GM23248 (cell line): ENCODE measurements around the gene ITGB4. TPM values are rescaled to one million over a fixed set of nuclear protein-coding genes. Genes with fewer than 3 reads are reported as not detected.

ENCODE experiments used
- DNase-seq: peaks from one replicate; pipeline ENCODE4 v3.0.0-alpha.2; 2015
- H2AFZ ChIP-seq: fragments of 200-600 bp; sonication (generic); 2 replicates; pipeline ENCODE4 v1.6.1; 2016; ENCODE audit warnings: antibody characterized with exemption
- H3F3A ChIP-seq: fragments of 200-600 bp; sonication (generic); 2 replicates; pipeline ENCODE4 v1.6.1; 2016; ENCODE audit warnings: mild to moderate bottlenecking, antibody characterized with exemption, mixed run types; ENCODE audit not compliant: insufficient read depth
- H3K27ac ChIP-seq: fragments of 200-600 bp; sonication (generic); 2 replicates; pipeline ENCODE4 v1.5.1; 2016; ENCODE audit warnings: mild to moderate bottlenecking
- H3K27me3 ChIP-seq: fragments of 200-600 bp; sonication (generic); replicated peaks from 2 replicates; pipeline ENCODE4 v1.6.1; 2016; ENCODE audit warnings: mild to moderate bottlenecking; ENCODE audit not compliant: insufficient read depth
- H3K36me3 ChIP-seq: fragments of 200-600 bp; sonication (generic); 2 replicates; pipeline ENCODE4 v1.6.1; 2016; ENCODE audit warnings: low read depth, mild to moderate bottlenecking
- H3K4me1 ChIP-seq: fragments of 200-600 bp; sonication (generic); 2 replicates; pipeline ENCODE4 v1.6.1; 2016; ENCODE audit warnings: mild to moderate bottlenecking; ENCODE audit not compliant: insufficient read depth
- H3K4me2 ChIP-seq: fragments of 200-600 bp; sonication (generic); one replicate; pipeline ENCODE4 v1.6.1; 2016; ENCODE audit warnings: mild to moderate bottlenecking; ENCODE audit not compliant: unreplicated experiment
- H3K4me3 ChIP-seq: fragments of 200-600 bp; sonication (generic); 2 replicates; pipeline ENCODE4 v1.5.1; 2016; ENCODE audit warnings: mild to moderate bottlenecking
- H3K79me2 ChIP-seq: fragments of 200-600 bp; sonication (generic); 2 replicates; pipeline ENCODE4 v1.6.1; 2016; ENCODE audit warnings: mild to moderate bottlenecking; ENCODE audit not compliant: insufficient read depth
- H3K9ac ChIP-seq: fragments of 200-600 bp; sonication (generic); 2 replicates; pipeline ENCODE4 v1.6.1; 2016; ENCODE audit warnings: mild to moderate bottlenecking
- H3K9me2 ChIP-seq: fragments of 200-600 bp; sonication (generic); 2 replicates; pipeline ENCODE4 v1.6.1; 2016; ENCODE audit warnings: mixed run types, mild to moderate bottlenecking, moderate library complexity; ENCODE audit not compliant: insufficient read depth
- H3K9me3 ChIP-seq: fragments of 200-600 bp; sonication (generic); one replicate; pipeline ENCODE4 v1.6.1; 2017; ENCODE audit warnings: low read depth
- H4K20me1 ChIP-seq: fragments of 200-600 bp; sonication (generic); 2 replicates; pipeline ENCODE4 v1.6.0; 2016; ENCODE audit not compliant: insufficient read depth
- EZH2 ChIP-seq: fragments of 200-600 bp; sonication (generic); IDR thresholded peaks from 2 replicates; pipeline ENCODE4 v1.6.1; 2018; ENCODE audit warnings: antibody characterized with exemption, mild to moderate bottlenecking; ENCODE audit not compliant: insufficient read depth, poor library complexity, severe bottlenecking
- EZH2phosphoT487 ChIP-seq: fragments of 200-600 bp; sonication (generic); IDR thresholded peaks from 2 replicates; pipeline ENCODE4 v1.6.1; 2018; ENCODE audit warnings: antibody characterized with exemption, moderate library complexity, mild to moderate bottlenecking, low read depth; ENCODE audit not compliant: insufficient read depth
- WGBS, 2 experiments: methylation state at CpG; one replicate each; pipeline ENCODE4 v1.1.6; 2015 to 2017; ENCODE audit warnings: low lambda C conversion rate in 2 of 2, low coverage in 1 of 2; ENCODE audit errors: missing lambda C conversion rate in 2 of 2; 5-methylcytosine and 5-hydroxymethylcytosine counted together
- in situ Hi-C: fragments of 300-500 bp; cut with MboI; formaldehyde crosslinking; loops from 2 replicates; pipeline ENCODE4 v1.15.0; 2020
- polyA plus RNA-seq: library from polyadenylated mRNA; unstranded; fragments of >200 nt; fragmentation: Nextera tagmentation; extraction: Ambion mirVana; gene quantifications from 2 replicates; pipeline ENCODE4 v1.2.1, GENCODE V29; 2016
- total RNA-seq: library from RNA; depleted of rRNA; stranded (reverse); fragments of >200 nt; shearing (Covaris generic); gene quantifications from 2 replicates; pipeline ENCODE4 v1.2.3, GENCODE V29; 2014

The ITGB4 gene
- total and polyA plus RNA-seq, 2 experiments from 2014 or later, result under 0.01 to 1.5 TPM

DNA sequence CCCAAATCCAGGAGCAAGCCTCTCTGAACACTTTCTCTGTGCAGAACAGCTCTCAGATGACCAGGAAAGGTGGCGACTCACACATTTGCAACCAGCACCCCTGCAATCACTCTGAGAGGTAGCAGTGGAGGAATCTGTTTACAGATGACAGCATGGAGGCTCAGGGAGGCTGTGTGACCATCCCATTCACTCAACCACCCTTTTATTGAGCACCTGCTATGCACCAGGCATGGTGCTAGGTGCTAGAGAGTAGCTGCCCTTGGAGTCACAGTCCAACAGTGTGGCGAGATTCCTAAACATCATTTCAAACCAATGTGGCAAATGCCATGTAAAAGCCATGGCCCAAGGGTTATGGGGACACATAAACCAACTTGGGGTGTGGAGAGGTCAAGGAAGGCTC lies 1.5 kb upstream of the ITGB4 start:
- Histone ChIP-seq H3K27me3 (peaks cover 21% of the 10 kb centered on the region), H3K9ac (no peak overlapping the region), H3K4me1 (no peaks in the 10 kb centered on the region), H3F3A (no peaks in the 10 kb centered on the region), H3K9me2 (no peaks in the 10 kb centered on the region), H3K79me2 (no peaks in the 10 kb centered on the region), H3K9me3 (no peaks in the 10 kb centered on the region), H3K4me3 (no peak overlapping the region), H3K27ac (no peak overlapping the region), H3K36me3 (no peaks in the 10 kb centered on the region), H2AFZ (no peak overlapping the region), H4K20me1 (no peaks in the 10 kb centered on the region), H3K4me2 (no peak overlapping the region)
- TF ChIP-seq EZH2, result no peak
- no peak for TF ChIP-seq EZH2phosphoT487
- DNase-seq, result no peak
- in situ Hi-C loops, result no loop called here
- 96 to 100% methylated on average over 2 of the region's 2 CpGs for WGBS, 2 experiments

GRCh38 chr17:75721463-75722011 lies 278 bp downstream of the ITGB4 start:
- H3K9me2 ChIP-seq, result no peaks in the 10 kb centered on the region
- H3K79me2 ChIP-seq, result no peaks in the 10 kb centered on the region
- H3K9me3 ChIP-seq, result no peaks in the 10 kb centered on the region
- H3K27ac ChIP-seq, result no peak overlapping the region
- no peak overlapping the region for H3K9ac ChIP-seq
- WGBS, 2 experiments, result 44% methylated on average over 20 to 22 of the region's 33 CpGs
- H3K36me3 ChIP-seq, result no peaks in the 10 kb centered on the region
- H4K20me1 ChIP-seq, result no peaks in the 10 kb centered on the region
- H3K4me1 ChIP-seq, result no peaks in the 10 kb centered on the region
- no peak overlapping the region for H3K4me3 ChIP-seq
- no peak overlapping the region for H2AFZ ChIP-seq
- peak; percentile 16 for DNase-seq
- H3K27me3 ChIP-seq, result peaks cover 21% of the 10 kb centered on the region
- no peaks in the 10 kb centered on the region for H3F3A ChIP-seq
- TF ChIP-seq EZH2phosphoT487, result no peak
- TF ChIP-seq EZH2, result no peak
- H3K4me2 ChIP-seq, result peak overlapping the region; percentile 7
- in situ Hi-C loops, result no loop called here

GRCh38 chr17:75722076-75722475 lies 817 bp downstream of the ITGB4 start:
- no peak overlapping the region for H3K9ac ChIP-seq
- no peaks in the 10 kb centered on the region for H3K9me3 ChIP-seq
- H2AFZ ChIP-seq, result no peak overlapping the region
- no peaks in the 10 kb centered on the region for H3K79me2 ChIP-seq
- no peak overlapping the region for H3K4me3 ChIP-seq
- H4K20me1 ChIP-seq, result no peaks in the 10 kb centered on the region
- DNase-seq, result no peak
- H3K27me3 ChIP-seq, result peaks cover 21% of the 10 kb centered on the region
- no peaks in the 10 kb centered on the region for H3K4me1 ChIP-seq
- in situ Hi-C loops, result no loop called here
- no peaks in the 10 kb centered on the region for H3K9me2 ChIP-seq
- no peaks in the 10 kb centered on the region for H3K36me3 ChIP-seq
- TF ChIP-seq EZH2 (no peak), EZH2phosphoT487 (no peak)
- no peak overlapping the region for H3K27ac ChIP-seq
- WGBS, 2 experiments, result 80 to 87% methylated on average over 5 of the region's 5 CpGs
- no peaks in the 10 kb centered on the region for H3F3A ChIP-seq
- no peak overlapping the region for H3K4me2 ChIP-seq

GRCh38 chr17:75722542-75723095 lies 1.4 kb downstream of the ITGB4 start:
- no peaks in the 10 kb centered on the region for H3K9me2 ChIP-seq
- no peaks in the 10 kb centered on the region for H3F3A ChIP-seq
- no peak overlapping the region for H2AFZ ChIP-seq
- H3K4me3 ChIP-seq, result no peak overlapping the region
- WGBS, 2 experiments, result 92 to 93% methylated on average over 8 to 9 of the region's 9 CpGs
- no peaks in the 10 kb centered on the region for H3K4me1 ChIP-seq
- in situ Hi-C loops, result no loop called here
- DNase-seq, result no peak
- H3K79me2 ChIP-seq, result no peaks in the 10 kb centered on the region
- H3K9me3 ChIP-seq, result no peaks in the 10 kb centered on the region
- H3K36me3 ChIP-seq, result no peaks in the 10 kb centered on the region
- no peak overlapping the region for H3K9ac ChIP-seq
- H3K27ac ChIP-seq, result no peak overlapping the region
- no peak for TF ChIP-seq EZH2
- TF ChIP-seq EZH2phosphoT487, result no peak
- peaks cover 21% of the 10 kb centered on the region for H3K27me3 ChIP-seq
- no peaks in the 10 kb centered on the region for H4K20me1 ChIP-seq
- H3K4me2 ChIP-seq, result no peak overlapping the region
